T follicular helper cell (primary cell): ENCODE data around the gene PLCB1.

Source experiments
- DNase-seq: peaks from one replicate; pipeline ENCODE4 v3.0.0-alpha.2; 2020; ENCODE audit warnings: low read depth

The PLCB1 gene

DNA sequence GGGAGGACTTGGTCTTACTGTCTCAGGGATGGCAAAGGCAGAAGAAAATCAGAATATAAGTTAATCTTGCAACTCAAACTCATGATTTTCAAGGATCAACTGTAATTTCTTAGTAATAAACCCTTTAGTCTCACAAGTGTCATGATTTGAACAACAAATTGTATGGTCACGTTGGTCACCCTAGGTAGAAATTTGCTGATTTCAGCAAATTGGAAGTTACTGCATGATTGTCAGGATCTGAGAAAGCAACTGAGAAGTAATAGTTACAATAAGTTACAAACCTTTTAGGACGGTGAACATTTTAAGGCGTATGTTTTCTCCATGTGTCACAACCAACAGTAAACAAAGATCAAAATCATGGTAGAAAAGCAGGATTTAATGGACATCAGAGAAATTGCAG, 375.2 kb downstream of the PLCB1 start:
- no peak for DNase-seq

DNA sequence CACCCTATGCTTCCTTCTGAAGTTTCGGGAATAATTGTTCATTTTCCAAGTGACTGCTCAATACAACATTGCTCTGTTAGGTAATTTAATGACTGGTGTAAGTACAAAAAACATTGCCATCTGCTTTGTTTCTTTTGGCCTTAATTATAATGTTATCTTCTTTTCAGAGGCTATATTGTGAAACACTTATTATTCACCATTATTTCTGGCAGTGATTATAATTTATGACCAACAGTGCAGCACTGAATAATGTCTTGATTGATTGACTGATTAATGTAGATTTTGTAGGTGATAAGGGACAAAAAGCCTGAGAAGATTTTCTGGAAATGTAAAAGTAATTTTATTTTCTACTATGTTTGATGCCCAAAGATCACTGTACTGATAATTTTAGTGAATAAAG, 377.7 kb downstream of the PLCB1 start:
- no peak for DNase-seq

DNA sequence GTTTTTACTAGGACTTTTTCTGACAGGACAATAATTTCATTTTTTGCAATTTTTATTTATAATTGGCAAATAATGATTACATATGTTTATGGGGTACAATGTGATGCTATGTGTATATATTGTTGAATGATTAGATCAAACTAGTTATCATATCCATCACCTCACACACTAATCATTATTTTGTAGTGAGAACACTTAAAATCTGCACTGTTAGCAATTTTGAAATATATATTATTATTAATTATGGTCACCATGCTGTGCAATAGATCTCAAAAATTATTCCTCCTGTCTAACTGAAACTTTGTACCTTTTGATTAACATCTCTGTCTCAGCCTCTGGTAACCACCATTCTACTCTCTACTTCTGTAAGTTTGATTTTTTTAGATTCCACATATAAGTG, 378.7 kb downstream of the PLCB1 start:
- no peak for DNase-seq

DNA sequence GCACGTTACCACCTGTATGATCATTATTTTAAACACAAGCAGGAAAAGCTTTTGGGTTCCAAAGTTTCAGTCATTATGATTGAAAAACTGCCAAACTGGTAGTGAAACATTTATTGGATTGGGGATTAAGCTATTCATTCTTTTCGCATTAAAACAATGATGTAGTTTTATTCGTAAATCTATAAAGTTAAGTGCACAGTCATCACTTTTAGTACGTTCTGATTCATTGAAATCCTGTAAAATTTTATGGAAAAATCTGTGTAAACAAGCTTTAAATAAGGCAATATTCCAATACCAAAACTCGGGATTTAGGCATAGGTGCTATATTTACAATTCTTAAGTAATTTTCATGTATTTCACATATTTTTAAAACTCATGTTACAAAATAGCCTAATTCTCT, 379.9 kb downstream of the PLCB1 start:
- no peak for DNase-seq

DNA sequence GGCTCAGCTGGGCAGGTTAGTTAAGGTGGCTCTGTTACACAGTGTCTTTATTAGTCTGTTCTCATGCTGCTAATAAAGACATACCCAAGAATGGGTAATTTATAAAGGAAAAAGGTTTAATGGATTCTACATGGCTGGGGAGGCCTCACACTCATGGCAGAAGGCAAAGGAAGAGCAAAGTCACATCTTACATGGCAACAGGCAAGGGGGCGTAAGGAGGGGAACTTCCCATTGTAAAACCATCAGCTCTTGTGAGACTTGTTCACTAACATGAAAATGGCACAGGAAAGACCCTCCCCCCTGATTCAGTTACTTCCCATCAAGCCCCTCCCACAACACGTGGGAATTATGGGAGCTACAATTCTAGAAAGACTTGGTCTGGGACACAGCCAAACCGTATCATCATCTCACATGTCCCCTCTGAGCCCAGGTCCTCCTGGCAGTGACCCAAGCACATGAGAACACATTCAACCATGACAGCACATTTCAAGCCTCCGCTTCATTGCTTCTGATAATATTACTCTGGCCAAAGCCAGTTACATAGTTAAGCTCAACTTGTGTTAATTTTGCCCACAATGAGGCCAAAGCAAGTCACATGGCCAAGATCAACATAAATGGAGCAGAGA, 383.9 kb downstream of the PLCB1 start:
- DNase-seq = no peak

DNA sequence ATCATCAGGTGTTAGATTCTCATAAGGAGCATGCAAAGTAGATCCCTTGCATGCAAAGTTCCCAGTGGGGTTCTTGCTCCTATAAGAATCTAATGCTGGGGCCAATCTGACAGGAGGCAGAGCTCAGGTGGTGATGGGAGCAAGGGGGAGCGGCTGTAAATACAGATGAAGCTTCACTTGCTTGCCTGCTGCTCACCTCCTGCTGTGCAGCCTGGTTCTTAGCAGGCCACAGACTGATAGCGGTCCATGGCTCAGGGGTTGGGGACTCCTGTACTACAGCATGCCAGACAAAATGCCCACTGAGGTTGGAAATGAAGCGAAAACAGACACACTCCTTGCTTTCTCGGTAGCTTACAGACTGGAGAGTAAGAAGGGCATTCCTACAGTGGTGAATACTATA, 386.8 kb downstream of the PLCB1 start:
- no peak for DNase-seq

DNA sequence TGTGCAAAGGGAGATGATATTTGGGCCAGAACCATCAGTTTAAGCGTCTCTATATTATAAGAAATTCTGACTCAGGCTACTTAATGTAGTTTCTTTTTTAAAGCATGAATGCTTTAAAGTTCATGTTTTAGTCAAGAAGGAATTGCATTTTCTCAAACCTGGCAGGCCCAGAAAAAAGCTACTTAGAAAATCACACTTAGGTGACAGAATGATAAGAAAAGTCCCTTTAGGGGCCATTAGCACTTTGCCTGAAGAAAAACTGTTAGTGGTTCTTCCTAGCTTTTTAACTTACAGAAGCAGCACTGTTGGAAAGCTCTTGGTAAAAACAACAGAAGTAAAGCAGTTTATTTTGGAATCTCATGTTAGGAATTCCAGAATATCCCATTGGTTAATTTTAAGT, 387.8 kb downstream of the PLCB1 start:
- no peak for DNase-seq

DNA sequence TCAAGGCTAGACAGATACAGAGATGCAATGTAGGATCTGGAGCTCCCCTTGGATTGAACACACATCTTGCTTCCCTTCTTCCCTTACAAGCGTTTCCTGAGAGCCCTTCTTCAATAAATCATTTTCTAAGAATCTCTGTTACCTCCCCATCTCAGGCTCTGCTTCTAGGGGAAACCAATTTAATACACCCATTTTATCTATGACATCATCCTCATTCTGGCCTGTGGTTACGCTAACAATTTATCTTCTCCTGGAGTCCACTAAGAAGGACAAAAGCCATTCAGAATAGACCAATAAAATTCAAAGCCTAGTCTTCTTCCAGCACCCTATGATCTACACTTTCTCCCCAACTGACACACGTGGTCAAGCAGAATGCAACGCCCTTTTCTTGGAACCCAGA, 390.1 kb downstream of the PLCB1 start:
- DNase-seq = no peak

DNA sequence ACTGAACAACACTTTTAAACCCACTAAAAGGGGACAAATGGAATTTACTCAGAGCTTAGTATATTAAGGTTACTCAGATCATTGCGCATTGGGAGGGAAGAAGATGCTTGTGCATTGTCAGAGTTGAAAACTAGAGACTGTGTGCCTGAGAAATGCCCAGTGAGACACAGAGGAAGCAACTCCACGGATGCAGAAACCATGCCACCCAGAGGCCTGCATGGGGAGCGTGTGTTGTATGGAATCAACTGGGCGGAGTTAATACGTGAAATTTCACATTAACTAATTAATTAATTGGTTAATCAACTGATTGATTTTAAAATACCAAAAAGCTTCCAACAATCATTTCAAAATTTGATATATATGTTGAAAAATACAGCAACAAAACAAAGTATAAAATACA, 391.6 kb downstream of the PLCB1 start:
- DNase-seq = no peak

DNA sequence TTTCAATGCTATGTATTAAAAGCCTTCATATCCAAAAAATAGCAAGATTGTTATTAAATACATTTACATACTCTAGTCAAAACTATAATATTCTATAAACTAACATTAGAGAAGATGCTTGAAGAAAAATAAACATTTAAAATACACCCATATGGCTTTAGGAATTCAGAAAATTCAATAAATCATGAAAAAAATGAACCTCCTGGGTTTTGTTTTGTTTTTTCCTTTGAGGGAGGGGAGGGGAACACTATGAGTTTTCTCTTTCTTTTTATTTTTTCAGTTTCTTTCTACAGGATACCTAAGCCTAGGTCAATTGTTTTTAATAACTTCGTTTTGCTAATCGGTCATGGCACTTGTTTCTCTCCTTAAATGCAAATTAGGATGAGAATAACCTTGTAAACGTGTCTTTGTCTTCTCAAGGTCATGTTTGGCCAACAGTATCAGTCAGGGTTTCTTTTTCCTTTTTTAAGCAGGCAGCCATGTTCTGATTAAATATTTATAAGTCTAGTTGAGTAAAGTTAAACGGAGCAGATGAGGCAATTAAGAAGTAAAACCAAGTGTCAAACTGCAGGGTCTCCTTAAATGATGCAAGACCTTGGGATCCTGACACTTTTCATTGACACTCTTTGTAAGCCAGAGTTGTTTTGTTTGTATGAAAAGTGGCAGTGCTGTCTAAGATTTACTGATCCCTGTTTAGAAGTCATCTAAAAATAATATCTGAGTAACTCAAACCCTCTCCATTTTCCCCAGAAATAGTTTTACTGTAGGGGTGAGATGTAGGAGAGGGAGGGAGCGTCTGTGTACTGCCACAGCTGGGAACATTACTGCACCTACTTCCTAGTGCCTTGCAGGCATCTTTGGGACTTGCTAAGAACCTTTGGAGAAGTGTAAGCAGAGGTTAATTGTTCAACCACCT, 392.3 kb downstream of the PLCB1 start:
- DNase-seq = no peak

DNA sequence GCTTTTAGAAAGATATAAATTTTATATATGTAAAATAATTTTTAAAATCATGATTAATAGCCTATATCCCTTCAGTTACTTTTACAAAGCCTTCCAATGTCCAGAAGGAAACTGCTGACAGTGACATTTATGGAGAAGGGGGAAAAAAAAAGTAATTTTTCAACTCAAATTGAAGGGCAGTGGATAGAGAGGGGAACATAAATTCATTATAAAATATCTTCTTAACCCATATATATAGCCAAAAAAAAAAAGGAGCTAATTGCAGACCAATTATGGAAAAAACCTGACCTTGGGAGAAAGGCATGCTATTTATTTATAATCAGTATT, 392.9 kb downstream of the PLCB1 start:
- DNase-seq = no peak

DNA sequence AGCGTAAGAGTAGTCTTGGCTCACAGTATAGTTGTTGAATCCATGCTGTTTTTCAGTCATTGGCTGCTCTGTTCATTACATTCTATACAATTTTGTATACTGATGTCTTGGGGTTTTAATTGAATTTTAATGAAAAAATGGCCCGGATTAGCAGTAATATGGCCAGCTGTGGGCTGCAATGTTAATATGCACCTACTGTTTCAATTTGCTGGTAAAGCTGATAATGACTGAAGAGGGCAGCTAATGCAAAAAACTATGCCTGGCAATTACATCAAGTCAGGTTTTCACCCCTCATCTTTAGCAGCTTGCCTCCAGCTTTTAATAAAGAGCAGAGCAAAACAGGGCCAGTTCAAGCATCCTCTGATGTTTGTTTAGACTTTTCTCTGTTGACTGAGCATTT, 394.5 kb downstream of the PLCB1 start:
- DNase-seq = no peak

DNA sequence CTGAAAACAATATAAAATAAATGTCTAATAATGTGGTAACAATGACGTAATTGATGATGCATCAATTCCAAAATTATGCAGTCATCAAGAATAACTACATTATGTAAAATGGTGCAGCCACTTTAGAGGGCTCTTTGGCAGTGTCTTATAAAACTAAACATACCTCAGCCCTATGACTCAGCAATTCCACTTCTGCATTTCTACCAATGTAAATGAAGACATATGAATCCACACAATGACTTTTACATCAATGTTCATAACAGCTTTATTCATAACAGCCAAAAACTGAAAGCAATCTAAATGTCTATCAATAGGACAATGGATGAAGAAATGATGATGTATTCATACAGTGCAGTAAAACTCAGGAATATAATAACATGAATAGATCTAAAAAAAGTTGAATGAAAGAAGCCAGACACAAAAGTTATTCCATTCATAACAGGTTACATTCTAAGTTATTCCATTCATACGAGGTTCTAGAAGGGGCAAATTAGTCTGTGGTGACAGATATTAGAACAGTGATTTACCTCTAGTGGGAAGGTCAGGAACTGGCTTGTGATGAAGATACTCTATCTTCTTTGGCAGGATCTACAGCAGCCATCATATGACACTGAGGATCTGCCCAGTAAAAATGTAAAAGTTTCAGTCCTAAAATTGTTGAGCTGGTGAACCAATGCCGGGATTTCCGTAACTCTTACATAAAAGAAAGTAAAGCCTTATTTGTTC, 396.1 kb downstream of the PLCB1 start:
- DNase-seq = no peak

DNA sequence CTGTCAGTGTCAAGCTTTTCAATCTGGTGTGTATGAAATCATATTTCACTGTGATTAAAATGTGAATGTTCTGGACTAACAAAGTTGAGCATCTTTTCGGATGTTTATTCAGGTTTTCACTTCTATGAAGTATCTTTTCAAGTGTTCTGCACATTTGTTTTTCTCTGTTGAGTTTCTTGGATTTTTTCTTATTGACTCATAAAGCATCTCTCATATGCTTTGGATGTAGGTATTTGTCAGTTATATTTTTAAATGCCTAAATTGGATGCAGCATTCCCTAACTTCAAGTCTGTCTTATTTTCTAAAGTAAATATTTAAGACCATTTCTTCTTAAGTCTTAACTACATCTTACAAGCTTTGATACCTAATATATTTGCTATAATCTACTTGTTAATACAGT, 398.0 kb downstream of the PLCB1 start:
- DNase-seq = no peak

DNA sequence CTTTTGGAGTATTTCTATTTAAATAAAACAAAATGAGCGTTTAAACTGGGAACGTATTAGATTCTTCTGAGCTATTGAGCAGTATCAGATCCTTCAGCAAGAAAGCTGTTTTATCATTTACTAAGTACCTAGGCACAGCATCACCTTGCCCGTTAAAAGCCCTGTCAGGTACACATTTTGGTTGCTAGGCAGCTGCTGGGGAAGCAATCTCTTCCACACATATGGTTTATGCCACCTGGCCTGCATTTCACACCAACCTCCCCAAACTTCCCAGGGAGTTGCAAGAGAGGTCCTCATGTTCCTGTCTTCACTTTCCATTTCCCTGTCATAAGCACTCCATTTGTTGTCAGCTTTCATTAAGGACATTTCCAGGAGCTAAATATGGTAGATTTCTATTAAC, 400.1 kb downstream of the PLCB1 start:
- no peak for DNase-seq

DNA sequence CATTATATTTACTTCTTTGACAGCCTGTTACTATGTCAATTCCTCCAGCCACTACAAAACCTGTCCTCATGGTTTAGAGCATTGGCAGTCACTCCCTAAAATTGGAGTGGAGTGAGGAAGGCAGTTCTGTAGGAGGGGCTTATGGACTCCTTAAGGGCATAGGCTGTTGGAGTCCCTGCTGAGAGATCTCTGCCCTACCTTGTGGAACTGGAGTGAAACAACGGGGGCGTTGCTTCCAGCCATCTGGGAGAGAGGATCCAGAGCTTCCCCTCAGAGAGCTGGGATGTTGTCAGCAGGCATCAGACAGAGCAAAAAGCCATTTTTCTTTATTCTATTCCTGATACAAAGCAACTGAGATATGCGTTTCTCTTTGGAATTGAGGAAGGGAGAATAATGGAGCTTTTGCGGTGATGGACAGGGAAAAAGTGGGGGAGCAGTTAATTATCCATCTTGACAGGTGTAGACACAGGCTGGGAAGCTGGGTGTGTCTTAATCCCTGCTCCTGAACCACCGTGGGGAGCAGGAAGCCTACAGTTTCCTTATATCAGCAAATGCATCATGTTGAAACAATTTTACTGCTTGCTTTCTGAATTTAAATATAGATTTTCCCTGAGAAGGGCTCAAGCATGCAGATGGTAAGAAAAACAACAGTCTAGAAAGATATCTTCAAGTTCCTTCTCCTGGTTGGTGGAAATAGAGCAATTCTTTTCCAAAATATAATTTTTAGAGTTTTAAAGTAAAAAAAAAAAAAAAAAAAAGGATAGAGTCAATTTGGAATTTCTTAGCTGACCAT, 402.5 kb downstream of the PLCB1 start:
- no peak for DNase-seq

DNA sequence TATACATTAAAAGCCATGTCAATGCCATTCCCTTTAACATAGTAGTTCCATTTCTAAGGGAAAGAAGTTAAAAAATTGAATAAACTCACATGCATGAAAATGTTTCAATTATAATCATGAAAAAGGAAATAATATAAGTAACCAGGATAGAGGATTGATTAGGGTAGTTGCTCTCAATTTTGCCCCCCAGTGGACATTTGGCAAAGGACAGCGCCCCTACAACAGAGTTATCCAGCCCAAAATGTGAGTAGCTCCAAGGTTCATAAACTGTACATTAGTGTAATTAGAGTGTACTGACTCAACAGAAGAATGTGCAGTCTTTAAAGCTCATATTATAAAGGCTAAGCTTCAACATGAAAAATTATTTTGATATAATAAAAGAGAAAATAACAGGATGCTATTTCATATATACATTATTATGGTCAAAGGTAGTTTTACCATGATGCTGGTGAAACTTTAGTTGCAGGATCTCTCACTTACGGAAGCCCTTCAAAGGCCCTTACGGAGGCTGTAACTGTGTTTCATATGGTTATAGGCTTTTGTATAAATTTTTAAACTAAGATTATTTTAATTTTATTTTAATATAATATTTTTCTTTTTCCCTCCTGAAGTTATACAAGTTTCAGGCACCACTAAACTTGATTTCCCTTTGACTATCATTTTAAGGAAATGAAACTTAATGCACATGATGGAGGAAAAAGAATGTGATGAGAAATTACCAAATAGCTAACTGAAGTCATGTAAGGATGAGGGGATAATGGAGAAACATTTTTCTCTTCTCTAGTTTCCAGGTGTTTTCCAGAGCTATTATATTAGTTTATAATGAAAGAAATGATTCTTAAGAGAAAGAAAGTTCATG, 403.6 kb downstream of the PLCB1 start:
- DNase-seq = no peak

DNA sequence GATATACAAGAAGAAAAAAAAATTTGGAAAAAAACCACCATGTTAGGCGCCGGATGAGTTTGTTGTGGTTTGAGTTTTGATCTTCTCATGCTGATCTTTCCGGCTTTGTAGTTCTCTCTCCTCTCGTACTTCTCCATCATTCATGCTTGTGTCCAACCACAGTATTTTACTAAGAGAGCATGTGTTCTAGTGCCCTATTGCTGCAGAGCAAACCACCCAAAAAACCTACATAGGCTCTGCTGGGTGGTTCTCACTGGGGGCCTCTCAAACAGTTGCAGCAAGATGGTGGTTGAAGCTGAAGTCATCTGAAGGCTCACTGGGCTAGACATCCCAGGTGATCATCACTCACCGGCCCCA, 404.2 kb downstream of the PLCB1 start:
- no peak for DNase-seq

DNA sequence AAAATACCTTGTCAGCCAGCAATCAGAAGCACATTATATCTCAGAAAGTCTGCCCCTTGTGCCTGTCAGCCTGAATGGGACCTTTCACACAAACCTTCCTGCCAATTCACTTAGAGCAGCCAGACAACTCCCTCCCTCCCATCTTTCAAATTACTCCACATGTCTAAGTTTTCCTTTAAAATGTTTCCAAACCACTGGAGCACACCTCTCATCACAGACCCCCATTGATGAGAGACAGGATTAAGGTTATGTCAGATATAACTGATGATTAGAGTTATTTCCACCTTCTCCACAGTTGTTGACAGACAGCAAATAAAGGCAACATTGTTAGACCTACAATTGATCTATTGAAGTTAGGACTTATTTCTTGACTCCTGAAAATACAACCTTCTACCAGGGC, 408.4 kb downstream of the PLCB1 start:
- no peak for DNase-seq

DNA sequence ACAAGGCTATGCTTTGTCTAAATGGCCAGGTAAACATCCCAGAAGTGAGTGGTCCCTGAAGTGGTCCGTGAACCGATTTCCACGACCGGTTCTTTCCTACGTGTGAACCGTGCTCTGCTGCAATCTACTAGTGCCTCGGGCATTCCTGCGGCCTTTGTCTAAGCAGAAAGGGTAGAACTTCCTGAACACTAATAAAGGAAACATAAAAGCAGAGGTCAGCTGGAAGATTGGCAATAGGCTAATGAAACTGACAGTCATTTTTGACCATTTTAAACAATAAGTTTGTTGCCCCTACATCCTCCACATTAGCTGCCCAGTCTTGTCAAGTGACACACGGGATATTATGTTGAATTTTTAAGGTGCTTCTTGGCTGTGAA, 410.0 kb downstream of the PLCB1 start:
- no peak for DNase-seq

DNA sequence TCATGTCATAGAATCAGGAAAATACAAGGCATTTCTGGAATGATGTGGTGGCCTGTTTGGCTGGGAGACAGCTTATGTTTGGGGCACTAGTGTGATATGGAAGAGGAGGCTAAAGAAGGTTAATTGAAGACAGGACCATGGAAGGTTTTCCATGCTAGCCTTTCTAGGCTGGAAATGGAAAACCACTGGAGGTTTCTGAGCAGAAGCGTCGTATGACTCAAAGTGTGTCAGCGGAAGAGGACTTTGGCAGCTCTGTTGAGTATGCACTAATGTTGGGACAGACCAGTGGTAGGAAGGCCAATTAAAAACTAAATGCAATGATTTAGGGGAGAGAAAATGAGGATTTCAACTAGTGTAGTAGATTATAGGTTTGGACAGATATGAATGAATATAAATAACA, 413.1 kb downstream of the PLCB1 start:
- no peak for DNase-seq
